Measurements from ENCODE around the gene CEMP1.

GRCh38 chr16:2494616-2495015, 36.6 kb downstream of the CEMP1 start:
- no peak for TF ChIP-seq CTCF (IDR thresholded peaks at IDR 0.05)
- TF ChIP-seq, protein P1, sequence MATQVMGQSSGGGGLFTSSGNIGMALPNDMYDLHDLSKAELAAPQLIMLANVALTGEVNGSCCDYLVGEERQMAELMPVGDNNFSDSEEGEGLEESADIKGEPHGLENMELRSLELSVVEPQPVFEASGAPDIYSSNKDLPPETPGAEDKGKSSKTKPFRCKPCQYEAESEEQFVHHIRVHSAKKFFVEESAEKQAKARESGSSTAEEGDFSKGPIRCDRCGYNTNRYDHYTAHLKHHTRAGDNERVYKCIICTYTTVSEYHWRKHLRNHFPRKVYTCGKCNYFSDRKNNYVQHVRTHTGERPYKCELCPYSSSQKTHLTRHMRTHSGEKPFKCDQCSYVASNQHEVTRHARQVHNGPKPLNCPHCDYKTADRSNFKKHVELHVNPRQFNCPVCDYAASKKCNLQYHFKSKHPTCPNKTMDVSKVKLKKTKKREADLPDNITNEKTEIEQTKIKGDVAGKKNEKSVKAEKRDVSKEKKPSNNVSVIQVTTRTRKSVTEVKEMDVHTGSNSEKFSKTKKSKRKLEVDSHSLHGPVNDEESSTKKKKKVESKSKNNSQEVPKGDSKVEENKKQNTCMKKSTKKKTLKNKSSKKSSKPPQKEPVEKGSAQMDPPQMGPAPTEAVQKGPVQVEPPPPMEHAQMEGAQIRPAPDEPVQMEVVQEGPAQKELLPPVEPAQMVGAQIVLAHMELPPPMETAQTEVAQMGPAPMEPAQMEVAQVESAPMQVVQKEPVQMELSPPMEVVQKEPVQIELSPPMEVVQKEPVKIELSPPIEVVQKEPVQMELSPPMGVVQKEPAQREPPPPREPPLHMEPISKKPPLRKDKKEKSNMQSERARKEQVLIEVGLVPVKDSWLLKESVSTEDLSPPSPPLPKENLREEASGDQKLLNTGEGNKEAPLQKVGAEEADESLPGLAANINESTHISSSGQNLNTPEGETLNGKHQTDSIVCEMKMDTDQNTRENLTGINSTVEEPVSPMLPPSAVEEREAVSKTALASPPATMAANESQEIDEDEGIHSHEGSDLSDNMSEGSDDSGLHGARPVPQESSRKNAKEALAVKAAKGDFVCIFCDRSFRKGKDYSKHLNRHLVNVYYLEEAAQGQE (IDR thresholded peaks at IDR 0.05; ENCODE audit: low read depth, low read length) = no peak
- no peak for TF ChIP-seq FOXM1 (IDR thresholded peaks at IDR 0.05; ENCODE audit: low read depth)
- no peak for TF ChIP-seq POLR2AphosphoS5 (IDR thresholded peaks at IDR 0.05; ENCODE audit: low read depth, low read length)
- TF ChIP-seq JUND (IDR thresholded peaks at IDR 0.05) = no peak
- no peak for TF ChIP-seq EP300 (IDR thresholded peaks at IDR 0.05; ENCODE audit: borderline replicate concordance in 1 of 2, low read depth in 1 of 2, low read length in 1 of 2)
- TF ChIP-seq GATA2 (CRISPR knock-in tag; IDR thresholded peaks at IDR 0.05) = no peak

Data from SK-N-SH (cell line).